Chondrocyte (in vitro differentiated cells): ENCODE data around the gene TRIM4. TPM values are rescaled to one million over a fixed set of nuclear protein-coding genes. Genes with fewer than 3 reads are reported as not detected.
"Not testable (repeated sequence)": the region's sequence is repeated elsewhere in the genome, so short reads cannot be mapped to it uniquely, and the experiment has no call there.

Experiments used
- DNase-seq: peaks from one replicate; pipeline ENCODE4 v3.0.0; 2021; ENCODE audit warnings: mixed read lengths, low spot score
- H3K27ac Mint-ChIP-seq: one replicate; pipeline ENCODE4 v1.8.0; 2021; ENCODE audit warnings: mild to moderate bottlenecking, moderate library complexity, mixed read lengths; ENCODE audit not compliant: unreplicated experiment
- H3K27me3 Mint-ChIP-seq: 2 replicates; pipeline ENCODE4 v1.8.0; 2021; ENCODE audit warnings: low read depth, mixed read lengths
- H3K36me3 Mint-ChIP-seq: 2 replicates; pipeline ENCODE4 v1.8.0; 2021; ENCODE audit warnings: low read depth, mixed read lengths
- H3K4me1 Mint-ChIP-seq: 2 replicates; pipeline ENCODE4 v1.8.0; 2021; ENCODE audit warnings: low read depth, mild to moderate bottlenecking, mixed read lengths
- H3K4me3 Mint-ChIP-seq: one replicate; pipeline ENCODE4 v1.8.0; 2021; ENCODE audit warnings: mild to moderate bottlenecking, moderate library complexity, mixed read lengths; ENCODE audit not compliant: unreplicated experiment
- H3K9me3 Mint-ChIP-seq: 2 replicates; pipeline ENCODE4 v1.8.0; 2021; ENCODE audit warnings: low read depth, mixed read lengths
- CTCF ChIP-seq: fragments of 200-600 bp; sonication (generic); IDR thresholded peaks from 2 replicates; pipeline ENCODE4 v1.5.0; 2021; ENCODE audit warnings: antibody characterized with exemption, mild to moderate bottlenecking, moderate library complexity
- total RNA-seq: library from RNA; stranded (reverse); gene quantifications from 3 replicates; pipeline ENCODE4 v1.2.1, GENCODE V29; 2021

Gene TRIM4
- total RNA-seq, 1 donor from 2014 or later = 12.1 TPM

GRCh38 chr7:99949645-99950228, 30.4 kb upstream of the TRIM4 start:
- no peak for DNase-seq
- no peaks in the 10 kb centered on the region for H3K4me1 Mint-ChIP-seq
- peaks cover 13% of the 10 kb centered on the region for H3K27me3 Mint-ChIP-seq
- TF ChIP-seq CTCF = peak; percentile 53
- no peak overlapping the region for H3K27ac Mint-ChIP-seq
- H3K9me3 Mint-ChIP-seq = peaks cover 10% of the 10 kb centered on the region
- H3K4me3 Mint-ChIP-seq = no peak overlapping the region
- no peaks in the 10 kb centered on the region for H3K36me3 Mint-ChIP-seq

- Mint-ChIP-seq H3K36me3 (no peaks in the 10 kb centered on the region), H3K27ac (no peak overlapping the region), H3K4me1 (no peaks in the 10 kb centered on the region), H3K4me3 (no peak overlapping the region), H3K9me3 (peaks cover 13% of the 10 kb centered on the region), H3K27me3 (peaks cover 28% of the 10 kb centered on the region)
- TF ChIP-seq CTCF = no peak
- no peak for DNase-seq
These were observed 28.3 kb upstream of the TRIM4 start for GRCh38 chr7:99947608-99948007.

GRCh38 chr7:99944497-99945070, 25.3 kb upstream of the TRIM4 start:
- no peak overlapping the region for H3K4me3 Mint-ChIP-seq
- no peak for TF ChIP-seq CTCF
- H3K27ac Mint-ChIP-seq = no peak overlapping the region
- DNase-seq = no peak
- no peaks in the 10 kb centered on the region for H3K36me3 Mint-ChIP-seq
- H3K27me3 Mint-ChIP-seq = peaks cover 33% of the 10 kb centered on the region
- H3K4me1 Mint-ChIP-seq = no peaks in the 10 kb centered on the region
- peaks cover 7% of the 10 kb centered on the region for H3K9me3 Mint-ChIP-seq

GRCh38 chr7:99943641-99944496, 24.5 kb upstream of the TRIM4 start:
- Mint-ChIP-seq H3K36me3 (no peaks in the 10 kb centered on the region), H3K4me1 (no peaks in the 10 kb centered on the region), H3K4me3 (no peak overlapping the region), H3K9me3 (peaks cover 12% of the 10 kb centered on the region), H3K27me3 (peaks cover 33% of the 10 kb centered on the region), H3K27ac (no peak overlapping the region)
- no peak for DNase-seq
- TF ChIP-seq CTCF = no peak

- Mint-ChIP-seq H3K27ac (no peak overlapping the region), H3K4me3 (no peak overlapping the region), H3K27me3 (peaks cover 33% of the 10 kb centered on the region), H3K9me3 (peaks cover 20% of the 10 kb centered on the region), H3K4me1 (no peaks in the 10 kb centered on the region), H3K36me3 (peaks cover 3% of the 10 kb centered on the region)
- DNase-seq = no peak
- TF ChIP-seq CTCF = no peak
These were observed 19.0 kb upstream of the TRIM4 start for GRCh38 chr7:99938296-99938695.

- not testable (repeated sequence) for H3K36me3 Mint-ChIP-seq, DNase-seq, H3K27ac Mint-ChIP-seq, H3K4me1 Mint-ChIP-seq, H3K4me3 Mint-ChIP-seq
- peaks cover 14% of the 10 kb centered on the region for H3K9me3 Mint-ChIP-seq
- peaks cover 29% of the 10 kb centered on the region for H3K27me3 Mint-ChIP-seq
These were observed 15.7 kb upstream of the TRIM4 start for GRCh38 chr7:99935009-99935408.
